SK-N-MC (cell line): ENCODE results near the gene GALNT15.

Experiments used
- EZH2 ChIP-seq: fragments of 200-600 bp; sonication (generic); IDR thresholded peaks from one replicate; pipeline ENCODE4 v1.6.1; 2017; ENCODE audit warnings: antibody characterized with exemption
- FOXP2 ChIP-seq: optimal IDR thresholded peaks from 2 replicates; pipeline ENCODE3; 2011; ENCODE audit warnings: mild to moderate bottlenecking, moderate library complexity; ENCODE audit not compliant: insufficient read depth; ENCODE audit errors: extremely low read length, control extremely low read depth
- POLR2AphosphoS5 ChIP-seq: IDR thresholded peaks from 2 replicates; pipeline ENCODE4 v1.6.1; 2012; ENCODE audit warnings: mild to moderate bottlenecking, low read depth, low read length, borderline replicate concordance

- TF ChIP-seq FOXP2 (no peak), EZH2 (no peak), POLR2AphosphoS5 (no peak)
Measured at GRCh38 chr3:16182612-16183011, 8.1 kb downstream of the GALNT15 start.
